ENCODE data around the gene PIWIL4. TPM values are rescaled to one million over a fixed set of nuclear protein-coding genes. Genes with fewer than 3 reads are reported as not detected.

PIWIL4 gene
- total RNA-seq, 3 donors from 2014 or later: 4.8 to 6.7 (median 5.6) TPM

- H3K9me3 ChIP-seq: no peaks in the 10 kb centered on the region
- no peak overlapping the region for H3K27ac ChIP-seq
- no peak for DNase-seq (ENCODE audit: low spot score in 2 of 2)
- TF ChIP-seq CTCF (IDR thresholded peaks at IDR 0.05) (no peak), POLR2AphosphoS5 (IDR thresholded peaks at IDR 0.05) (no peak), POLR2A (IDR thresholded peaks at IDR 0.05) (no peak)
- no peaks in the 10 kb centered on the region for H3K4me1 ChIP-seq
- H3K36me3 ChIP-seq: no peaks in the 10 kb centered on the region
- no peak overlapping the region for H3K4me3 ChIP-seq
- intact Hi-C loops (cut with DNase I; ENCODE audit: low total_unique reads): no loop called here
- H3K27me3 ChIP-seq: no peaks in the 10 kb centered on the region
Measured at GRCh38 chr11:94648789-94649188, 81.6 kb downstream of the PIWIL4 start.

GRCh38 chr11:94649254-94649653, 82.1 kb downstream of the PIWIL4 start:
- H3K27me3 ChIP-seq: no peaks in the 10 kb centered on the region
- no peak for DNase-seq (ENCODE audit: low spot score in 2 of 2)
- intact Hi-C loops (cut with DNase I; ENCODE audit: low total_unique reads): no loop called here
- TF ChIP-seq POLR2A (IDR thresholded peaks at IDR 0.05) (no peak), POLR2AphosphoS5 (IDR thresholded peaks at IDR 0.05) (no peak), CTCF (IDR thresholded peaks at IDR 0.05) (no peak)
- no peaks in the 10 kb centered on the region for H3K9me3 ChIP-seq
- no peaks in the 10 kb centered on the region for H3K36me3 ChIP-seq
- H3K27ac ChIP-seq: no peak overlapping the region
- no peak overlapping the region for H3K4me3 ChIP-seq
- H3K4me1 ChIP-seq: no peaks in the 10 kb centered on the region

GRCh38 chr11:94649964-94650623, 82.9 kb downstream of the PIWIL4 start:
- Histone ChIP-seq H3K9me3 (no peaks in the 10 kb centered on the region), H3K4me3 (no peak overlapping the region), H3K27ac (no peak overlapping the region), H3K27me3 (no peaks in the 10 kb centered on the region), H3K4me1 (no peaks in the 10 kb centered on the region), H3K36me3 (no peaks in the 10 kb centered on the region)
- TF ChIP-seq POLR2AphosphoS5 (IDR thresholded peaks at IDR 0.05): no peak
- no peak for DNase-seq (ENCODE audit: low spot score in 2 of 2)
- intact Hi-C loops (cut with DNase I; ENCODE audit: low total_unique reads): no loop called here

GRCh38 chr11:94650756-94651155, 83.6 kb downstream of the PIWIL4 start:
- TF ChIP-seq POLR2A (IDR thresholded peaks at IDR 0.05) (no peak), POLR2AphosphoS5 (IDR thresholded peaks at IDR 0.05) (no peak), CTCF (IDR thresholded peaks at IDR 0.05) (no peak)
- Histone ChIP-seq H3K4me1 (no peaks in the 10 kb centered on the region), H3K36me3 (no peaks in the 10 kb centered on the region), H3K4me3 (no peak overlapping the region), H3K9me3 (no peaks in the 10 kb centered on the region), H3K27ac (no peak overlapping the region), H3K27me3 (no peaks in the 10 kb centered on the region)
- no peak for DNase-seq (ENCODE audit: low spot score in 2 of 2)
- intact Hi-C loops (cut with DNase I; ENCODE audit: low total_unique reads): no loop called here

- H3K4me3 ChIP-seq: no peak overlapping the region
- no peaks in the 10 kb centered on the region for H3K36me3 ChIP-seq
- intact Hi-C loops (cut with DNase I; ENCODE audit: low total_unique reads): no loop called here
- TF ChIP-seq POLR2A (IDR thresholded peaks at IDR 0.05) (no peak), POLR2AphosphoS5 (IDR thresholded peaks at IDR 0.05) (no peak), CTCF (IDR thresholded peaks at IDR 0.05) (no peak)
- no peak for DNase-seq (ENCODE audit: low spot score in 2 of 2)
- no peak overlapping the region for H3K27ac ChIP-seq
- no peaks in the 10 kb centered on the region for H3K4me1 ChIP-seq
- no peaks in the 10 kb centered on the region for H3K9me3 ChIP-seq
- no peaks in the 10 kb centered on the region for H3K27me3 ChIP-seq
Measured at GRCh38 chr11:94652735-94653284, 85.6 kb downstream of the PIWIL4 start.

Data from breast epithelium (tissue), 4 donors.